PC-3 (cell line): Measurements from ENCODE around the gene ANO4.

Experiments
- EZH2 ChIP-seq: fragments of 300-600 bp; sonication (generic); IDR thresholded peaks from one replicate; pipeline ENCODE4 v1.6.1; 2017; ENCODE audit warnings: antibody characterized with exemption, mild to moderate bottlenecking, low read length; ENCODE audit not compliant: unreplicated experiment
- EZH2phosphoT487 ChIP-seq: fragments of 300-600 bp; sonication (generic); IDR thresholded peaks from 2 replicates; pipeline ENCODE4 v1.6.1; 2018; ENCODE audit warnings: mild to moderate bottlenecking, antibody characterized with exemption, low read length, borderline replicate concordance
- TF ChIP-seq, protein P1 (sequence below): fragments of 300-600 bp; sonication (generic); conservative IDR thresholded peaks from 2 replicates; pipeline ENCODE4 v1.5.1; 2017; ENCODE audit warnings: antibody characterized with exemption, low read depth, mild to moderate bottlenecking, low read length

DNA sequence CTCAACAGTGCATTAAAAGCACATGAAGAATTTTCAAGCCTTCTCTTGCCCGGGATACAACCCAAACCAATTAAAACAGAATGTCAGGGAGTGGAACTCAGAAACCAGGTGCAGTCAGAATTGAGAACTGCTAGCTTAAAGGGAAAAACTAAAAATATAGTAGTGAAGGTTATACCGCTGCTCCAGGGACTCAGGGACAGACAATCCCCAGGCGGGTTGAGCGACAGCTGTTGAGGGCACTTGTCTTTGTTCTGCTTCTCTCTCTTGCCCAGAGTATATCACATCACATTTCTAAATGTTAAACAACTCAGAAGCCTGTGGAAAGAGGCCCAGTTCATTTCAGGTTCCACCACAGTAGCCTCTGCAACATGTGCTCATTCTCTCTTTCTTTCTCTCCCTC lies 322.3 kb downstream of the ANO4 start:
- TF ChIP-seq, protein P1, sequence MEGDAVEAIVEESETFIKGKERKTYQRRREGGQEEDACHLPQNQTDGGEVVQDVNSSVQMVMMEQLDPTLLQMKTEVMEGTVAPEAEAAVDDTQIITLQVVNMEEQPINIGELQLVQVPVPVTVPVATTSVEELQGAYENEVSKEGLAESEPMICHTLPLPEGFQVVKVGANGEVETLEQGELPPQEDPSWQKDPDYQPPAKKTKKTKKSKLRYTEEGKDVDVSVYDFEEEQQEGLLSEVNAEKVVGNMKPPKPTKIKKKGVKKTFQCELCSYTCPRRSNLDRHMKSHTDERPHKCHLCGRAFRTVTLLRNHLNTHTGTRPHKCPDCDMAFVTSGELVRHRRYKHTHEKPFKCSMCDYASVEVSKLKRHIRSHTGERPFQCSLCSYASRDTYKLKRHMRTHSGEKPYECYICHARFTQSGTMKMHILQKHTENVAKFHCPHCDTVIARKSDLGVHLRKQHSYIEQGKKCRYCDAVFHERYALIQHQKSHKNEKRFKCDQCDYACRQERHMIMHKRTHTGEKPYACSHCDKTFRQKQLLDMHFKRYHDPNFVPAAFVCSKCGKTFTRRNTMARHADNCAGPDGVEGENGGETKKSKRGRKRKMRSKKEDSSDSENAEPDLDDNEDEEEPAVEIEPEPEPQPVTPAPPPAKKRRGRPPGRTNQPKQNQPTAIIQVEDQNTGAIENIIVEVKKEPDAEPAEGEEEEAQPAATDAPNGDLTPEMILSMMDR, result no peak
- TF ChIP-seq EZH2phosphoT487, result no peak
- no peak for TF ChIP-seq EZH2
